ENCODE data around the gene CHMP4A. TPM values are rescaled to one million over a fixed set of nuclear protein-coding genes. Genes with fewer than 3 reads are reported as not detected.

CHMP4A gene
- total and polyA plus RNA-seq, 2 experiments from 2014 or later = 25.6 to 73.6 TPM

DNA sequence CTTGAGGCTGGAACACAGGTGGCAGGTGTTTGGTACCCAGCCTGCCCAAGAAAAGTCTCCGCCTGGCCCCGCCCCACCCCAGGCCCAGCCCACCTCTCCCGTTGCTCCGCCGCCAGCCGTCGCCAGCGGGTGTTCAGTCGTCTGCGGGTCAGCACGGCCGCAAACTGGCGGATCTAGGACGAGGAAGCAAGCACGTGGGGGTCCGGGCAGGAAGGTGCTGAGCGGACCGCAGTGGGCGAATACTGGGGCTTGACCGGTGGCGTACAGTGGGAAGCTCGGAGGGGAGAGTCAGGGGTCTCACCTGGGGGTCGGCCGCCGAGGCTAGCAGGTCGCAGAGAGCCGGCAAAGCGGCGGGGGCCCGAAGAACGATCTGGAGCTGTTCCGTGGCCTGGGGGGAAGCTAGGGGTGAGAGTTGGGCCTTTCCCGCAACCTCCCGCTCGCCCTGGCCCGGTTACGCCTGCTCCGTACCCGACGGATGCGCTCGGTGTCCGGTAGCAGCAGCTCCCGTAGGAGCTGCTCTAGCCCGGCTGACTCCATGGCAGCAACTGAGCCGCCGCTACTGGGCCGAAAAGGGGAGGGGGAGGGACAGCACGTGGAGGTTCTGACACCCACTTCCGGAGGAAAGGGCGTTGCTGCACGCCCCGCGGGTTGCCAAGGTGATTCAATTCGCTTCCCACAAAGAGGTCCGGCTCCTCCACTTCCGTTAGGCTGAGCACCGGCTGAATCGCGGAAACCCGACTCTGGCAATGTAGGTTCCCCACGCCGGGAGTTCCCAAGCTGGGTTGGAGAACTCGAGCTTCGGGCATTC lies 24.8 kb downstream of the CHMP4A start, which contains the start of gene IPO4:
IPO4 (minus strand) TSS at position 566 of the 808 bp plus-strand sequence; CDS start at position 537, 29 bp downstream.
- Histone ChIP-seq H3K4me3 (peak within 1 kb of the TSS; percentile 51), H3K79me2 (peaks cover 30% of the 10 kb centered on the region), H3K4me1 (ENCODE audit: insufficient read depth) (peaks cover 5% of the 10 kb centered on the region), H3K4me2 (peak within 1 kb of the TSS; percentile 98), H3K36me3 (replicated peaks; ENCODE audit: insufficient read depth, low read depth) (no peaks in the 10 kb centered on the region), H4K20me1 (ENCODE audit: insufficient read depth, poor library complexity, severe bottlenecking) (no peaks in the 10 kb centered on the region), H3K9me3 (ENCODE audit: low read depth) (no peaks in the 10 kb centered on the region), H3K9me2 (replicated peaks; ENCODE audit: insufficient read depth) (no peaks in the 10 kb centered on the region), H2AFZ (peak within 1 kb of the TSS; percentile 43), H3K27ac (peak within 1 kb of the TSS; percentile 78), H3K27me3 (no peaks in the 10 kb centered on the region)
- no peak for TF ChIP-seq EZH2 (IDR thresholded peaks at IDR 0.05; ENCODE audit: borderline replicate concordance)
- TF ChIP-seq, protein P1, sequence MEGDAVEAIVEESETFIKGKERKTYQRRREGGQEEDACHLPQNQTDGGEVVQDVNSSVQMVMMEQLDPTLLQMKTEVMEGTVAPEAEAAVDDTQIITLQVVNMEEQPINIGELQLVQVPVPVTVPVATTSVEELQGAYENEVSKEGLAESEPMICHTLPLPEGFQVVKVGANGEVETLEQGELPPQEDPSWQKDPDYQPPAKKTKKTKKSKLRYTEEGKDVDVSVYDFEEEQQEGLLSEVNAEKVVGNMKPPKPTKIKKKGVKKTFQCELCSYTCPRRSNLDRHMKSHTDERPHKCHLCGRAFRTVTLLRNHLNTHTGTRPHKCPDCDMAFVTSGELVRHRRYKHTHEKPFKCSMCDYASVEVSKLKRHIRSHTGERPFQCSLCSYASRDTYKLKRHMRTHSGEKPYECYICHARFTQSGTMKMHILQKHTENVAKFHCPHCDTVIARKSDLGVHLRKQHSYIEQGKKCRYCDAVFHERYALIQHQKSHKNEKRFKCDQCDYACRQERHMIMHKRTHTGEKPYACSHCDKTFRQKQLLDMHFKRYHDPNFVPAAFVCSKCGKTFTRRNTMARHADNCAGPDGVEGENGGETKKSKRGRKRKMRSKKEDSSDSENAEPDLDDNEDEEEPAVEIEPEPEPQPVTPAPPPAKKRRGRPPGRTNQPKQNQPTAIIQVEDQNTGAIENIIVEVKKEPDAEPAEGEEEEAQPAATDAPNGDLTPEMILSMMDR (IDR thresholded peaks at IDR 0.05; ENCODE audit: poor library complexity) = no peak
- no peak for TF ChIP-seq EZH2phosphoT487 (IDR thresholded peaks at IDR 0.05; ENCODE audit: low read depth, severe bottlenecking, unreplicated experiment)
- under 1% methylated on average over 57 of the region's 65 CpGs for WGBS (ENCODE audit: low lambda C conversion rate, missing lambda C conversion rate)
- peak; percentile 97 for DNase-seq (ENCODE audit: low spot score)

DNA sequence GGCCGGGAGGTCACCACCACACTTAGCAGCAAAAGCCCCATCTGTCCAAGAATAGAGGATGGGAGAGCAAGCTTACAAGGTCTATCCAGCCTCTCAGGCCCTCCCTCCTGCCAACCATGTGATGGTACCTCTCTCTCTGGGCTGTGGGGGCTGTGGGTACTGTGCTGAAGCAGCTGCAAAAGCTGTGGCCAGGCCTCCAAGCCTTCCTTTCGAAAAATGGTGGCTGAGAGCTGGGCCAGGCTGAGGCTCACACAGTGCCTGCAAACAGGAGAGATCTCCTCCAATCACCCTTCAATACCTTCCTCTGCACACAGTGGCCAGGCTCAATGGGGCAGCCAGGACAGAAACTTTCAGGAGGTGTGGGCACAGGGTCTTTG lies 25.8 kb downstream of the CHMP4A start:
- Histone ChIP-seq H3K9me3 (ENCODE audit: low read depth) (no peaks in the 10 kb centered on the region), H3K4me3 (no peak overlapping the region), H3K4me2 (peak overlapping the region; percentile 98), H3K36me3 (replicated peaks; ENCODE audit: insufficient read depth, low read depth) (no peaks in the 10 kb centered on the region), H3K79me2 (peaks cover 24% of the 10 kb centered on the region), H4K20me1 (ENCODE audit: insufficient read depth, poor library complexity, severe bottlenecking) (no peaks in the 10 kb centered on the region), H2AFZ (no peak overlapping the region), H3K9me2 (replicated peaks; ENCODE audit: insufficient read depth) (no peaks in the 10 kb centered on the region), H3K27ac (no peak overlapping the region), H3K27me3 (no peaks in the 10 kb centered on the region), H3K4me1 (ENCODE audit: insufficient read depth) (peaks cover 5% of the 10 kb centered on the region)
- WGBS (ENCODE audit: low lambda C conversion rate, missing lambda C conversion rate) = 88% methylated on average over 2 of the region's 2 CpGs
- DNase-seq (ENCODE audit: low spot score) = no peak
- TF ChIP-seq EZH2 (IDR thresholded peaks at IDR 0.05; ENCODE audit: borderline replicate concordance) (no peak), EZH2phosphoT487 (IDR thresholded peaks at IDR 0.05; ENCODE audit: low read depth, severe bottlenecking, unreplicated experiment) (no peak)
- TF ChIP-seq, protein P1 (IDR thresholded peaks at IDR 0.05; ENCODE audit: poor library complexity) = no peak

DNA sequence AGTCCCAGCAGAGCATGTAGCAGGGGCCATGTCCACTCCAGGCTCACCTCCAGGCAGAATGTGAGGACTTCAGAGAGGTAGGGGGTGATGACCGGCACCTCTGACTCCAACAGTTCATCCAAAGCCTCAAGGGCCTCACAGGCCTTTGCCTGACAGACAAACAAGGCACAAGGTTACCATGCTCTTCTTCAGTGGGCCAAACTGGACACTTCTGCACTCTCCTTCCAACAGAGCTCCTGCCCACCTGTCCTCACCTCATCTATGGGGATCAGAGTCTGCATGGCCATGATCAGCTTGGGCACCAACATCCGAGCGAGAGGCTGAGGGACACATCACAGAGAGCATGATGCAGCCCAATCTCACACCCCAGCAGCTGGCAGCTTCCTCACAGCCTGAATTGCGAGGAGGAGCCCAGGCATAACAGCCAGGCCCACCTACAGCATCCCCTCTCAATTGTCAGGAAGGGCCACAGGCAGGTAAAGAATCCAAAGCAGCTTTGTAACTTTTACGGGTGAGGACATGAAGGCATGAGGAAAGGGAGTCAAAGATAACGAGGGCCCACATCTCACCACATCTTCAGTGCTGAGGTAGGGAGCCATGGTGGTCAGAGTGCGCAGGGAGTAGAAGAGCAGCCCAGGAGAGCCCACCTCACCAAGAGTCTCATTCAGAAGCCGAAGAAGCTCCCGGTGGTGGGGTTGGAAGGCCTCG lies 26.3 kb downstream of the CHMP4A start:
- no peak overlapping the region for H3K4me3 ChIP-seq
- DNase-seq (ENCODE audit: low spot score) = no peak
- H3K27me3 ChIP-seq = no peaks in the 10 kb centered on the region
- TF ChIP-seq EZH2 (IDR thresholded peaks at IDR 0.05; ENCODE audit: borderline replicate concordance) (no peak), EZH2phosphoT487 (IDR thresholded peaks at IDR 0.05; ENCODE audit: low read depth, severe bottlenecking, unreplicated experiment) (no peak)
- TF ChIP-seq, protein P1 (IDR thresholded peaks at IDR 0.05; ENCODE audit: poor library complexity) = no peak
- no peak overlapping the region for H2AFZ ChIP-seq
- no peaks in the 10 kb centered on the region for H3K9me2 ChIP-seq (replicated peaks; ENCODE audit: insufficient read depth)
- H3K36me3 ChIP-seq (replicated peaks; ENCODE audit: insufficient read depth, low read depth) = no peaks in the 10 kb centered on the region
- H3K4me2 ChIP-seq = no peak overlapping the region
- peaks cover 19% of the 10 kb centered on the region for H3K79me2 ChIP-seq
- 92% methylated on average over 10 of the region's 10 CpGs for WGBS (ENCODE audit: low lambda C conversion rate, missing lambda C conversion rate)
- peaks cover 5% of the 10 kb centered on the region for H3K4me1 ChIP-seq (ENCODE audit: insufficient read depth)
- no peaks in the 10 kb centered on the region for H3K9me3 ChIP-seq (ENCODE audit: low read depth)
- H4K20me1 ChIP-seq (ENCODE audit: insufficient read depth, poor library complexity, severe bottlenecking) = no peaks in the 10 kb centered on the region
- H3K27ac ChIP-seq = no peak overlapping the region
